HepG2 (cell line): ENCODE measurements around the gene ZFAND2B. TPM values are rescaled to one million over a fixed set of nuclear protein-coding genes. Genes with fewer than 3 reads are reported as not detected.

ENCODE experiments used
- ATAC-seq: fragments of 200-7000 bp; cut with Tn5 transposase; 3 replicates; pipeline ENCODE4 v1.9.1; 2020; ENCODE audit warnings: mild to moderate bottlenecking, moderate library complexity
- BruUV-seq: library from RNA; stranded (reverse); fragments of 400-500 nt; replicated peaks from 2 replicates; lab custom pipeline; 2021; lab: Mats Ljungman, UMichigan
- CTCF ChIA-PET: fragments of 300-600 bp; formaldehyde crosslinking; extraction: SDS; loops from one replicate; lab custom pipeline; 2021; ENCODE audit warnings: low total read pairs, inconsistent platforms, low intra/inter-chr PET ratio; lab: Yijun Ruan, JAX
- POLR2A ChIA-PET: fragments of 350-600 bp; sonication (Branson Sonifier 250); formaldehyde crosslinking; loops from one replicate; lab custom pipeline; 2020; ENCODE audit warnings: antibody characterized with exemption, inconsistent platforms; lab: Yijun Ruan, JAX
- DNase-seq: peaks from one replicate; pipeline ENCODE4 v3.0.0-alpha.2; 2015; ENCODE audit warnings: low spot score
- FAIRE-seq: peaks from 3 replicates; lab custom pipeline; 2011; peaks lifted over from hg19 to GRCh38; lab: Jason Lieb, UNC
- H2AFZ ChIP-seq: one replicate; pipeline ENCODE4 v1.6.1; 2011; ENCODE audit warnings: low read length, inconsistent platforms
- H3K27ac ChIP-seq: fragments of 300-600 bp; 3 replicates; pipeline ENCODE4 v1.8.0; 2011; ENCODE audit warnings: mixed run types, mild to moderate bottlenecking, mixed read lengths, low read length, inconsistent platforms; ENCODE audit not compliant: insufficient read depth; ENCODE audit errors: extremely low read length
- H3K27me3 ChIP-seq, 2 experiments: fragments of 200-600 bp in 1 of 2; 2 replicates in 1 of 2; 3 replicates in 1 of 2; pipeline versions ENCODE4 v1.6.0 to v1.8.0; 2011; ENCODE audit warnings: low read length in 2 of 2, mild to moderate bottlenecking in 2 of 2, moderate library complexity in 2 of 2, inconsistent platforms in 1 of 2; ENCODE audit not compliant: insufficient read depth in 2 of 2, control insufficient read depth in 1 of 2
- H3K36me3 ChIP-seq, 2 experiments: fragments of 200-600 bp in 1 of 2; replicated peaks in 1 of 2; 2 replicates in 1 of 2; 3 replicates in 1 of 2; pipeline versions ENCODE4 v1.5.1 to v1.8.0; 2011; ENCODE audit warnings: low read length in 2 of 2, inconsistent platforms in 1 of 2; ENCODE audit not compliant: insufficient read depth in 2 of 2, control insufficient read depth in 1 of 2
- H3K4me1 ChIP-seq: 2 replicates; pipeline ENCODE4 v1.5.1; 2012; ENCODE audit warnings: low read length, inconsistent platforms; ENCODE audit not compliant: insufficient read depth
- H3K4me2 ChIP-seq: 2 replicates; pipeline ENCODE4 v1.6.0; 2011; ENCODE audit warnings: low read depth, low read length, inconsistent platforms
- H3K4me3 ChIP-seq, 3 experiments: fragments of 200-600 bp in 1 of 3; sonication (generic), shearing (Covaris generic) in 1 of 3; replicated peaks in 1 of 3; 2 replicates each; pipeline ENCODE4 v1.5.1; 2011 to 2016; ENCODE audit warnings: low read length in 3 of 3, inconsistent platforms in 2 of 3, low read depth in 2 of 3, mild to moderate bottlenecking in 2 of 3, control low read depth in 1 of 3, mixed read lengths in 1 of 3; ENCODE audit not compliant: insufficient read depth in 1 of 3
- H3K79me2 ChIP-seq: one replicate; pipeline ENCODE4 v1.6.1; 2011; ENCODE audit warnings: low read length, inconsistent platforms; ENCODE audit not compliant: insufficient read depth
- H3K9ac ChIP-seq: 2 replicates; pipeline ENCODE4 v1.6.0; 2011; ENCODE audit warnings: mild to moderate bottlenecking, low read depth, low read length, inconsistent platforms; ENCODE audit not compliant: insufficient read depth
- H3K9me3 ChIP-seq: 2 replicates; pipeline ENCODE4 v1.5.1; 2012; ENCODE audit warnings: mild to moderate bottlenecking, low read length
- H4K20me1 ChIP-seq: 2 replicates; pipeline ENCODE4 v1.6.0; 2011; ENCODE audit warnings: inconsistent platforms, mild to moderate bottlenecking, low read length, moderate library complexity; ENCODE audit not compliant: insufficient read depth
- AKAP8 ChIP-seq: sonication (generic); formaldehyde crosslinking; IDR thresholded peaks from 2 replicates; pipeline ENCODE4 v1.5.1; 2020; ENCODE audit warnings: mild to moderate bottlenecking, missing genetic modification reagents
- DBP ChIP-seq: sonication (generic); formaldehyde crosslinking; IDR thresholded peaks from 2 replicates; pipeline ENCODE4 v1.4.0; 2020; ENCODE audit warnings: missing genetic modification reagents; ENCODE audit errors: not compliant biosample characterization
- E2F5 ChIP-seq: sonication (generic); formaldehyde crosslinking; conservative IDR thresholded peaks from 2 replicates; pipeline ENCODE4 v1.4.0; 2020; ENCODE audit warnings: missing genetic modification reagents
- FOXC1 ChIP-seq: sonication (generic); formaldehyde crosslinking; IDR thresholded peaks from 2 replicates; pipeline ENCODE4 v1.8.0; 2022; ENCODE audit warnings: mild to moderate bottlenecking, missing genetic modification reagents, borderline replicate concordance
- GABPA ChIP-seq, 2 experiments: IDR thresholded peaks; 2 replicates each; pipeline ENCODE4 v1.6.1; 2011 to 2016; ENCODE audit warnings: low read depth in 2 of 2, low read length in 1 of 2, missing biosample characterization in 1 of 2, missing genetic modification characterization in 1 of 2
- MTA1 ChIP-seq: sonication (generic); formaldehyde crosslinking; IDR thresholded peaks from 2 replicates; pipeline ENCODE4 v1.4.0; 2020; ENCODE audit warnings: missing genetic modification reagents, mild to moderate bottlenecking, borderline replicate concordance
- NR2F2 ChIP-seq: IDR thresholded peaks from 2 replicates; pipeline ENCODE4 v1.6.1; 2012; ENCODE audit warnings: low read depth, inconsistent platforms, borderline replicate concordance
- SIX1 ChIP-seq: sonication (generic); formaldehyde crosslinking; IDR thresholded peaks from 2 replicates; pipeline ENCODE4 v1.4.0; 2020; ENCODE audit warnings: missing genetic modification reagents, borderline replicate concordance
- SMC3 ChIP-seq: IDR thresholded peaks from 2 replicates; pipeline ENCODE4 v1.6.1; 2011; ENCODE audit warnings: low read length, improper control_type of control experiment
- TEAD3 ChIP-seq: optimal IDR thresholded peaks from 2 replicates; pipeline ENCODE3; 2016; ENCODE audit warnings: borderline replicate concordance
- TGIF2 ChIP-seq: IDR thresholded peaks from 2 replicates; pipeline ENCODE4 v1.6.1; 2016; ENCODE audit warnings: control low read depth, missing compliant biosample characterization
- THYN1 ChIP-seq: sonication (generic); formaldehyde crosslinking; IDR thresholded peaks from 2 replicates; pipeline ENCODE4 v1.8.1; 2023; ENCODE audit warnings: low read depth, mild to moderate bottlenecking, moderate library complexity, missing genetic modification reagents, borderline replicate concordance
- ZMYM4 ChIP-seq: sonication (generic); formaldehyde crosslinking; IDR thresholded peaks from 2 replicates; pipeline ENCODE4 v1.8.1; 2023; ENCODE audit warnings: mild to moderate bottlenecking, missing genetic modification reagents
- ZNF350 ChIP-seq: sonication (generic); formaldehyde crosslinking; IDR thresholded peaks from 2 replicates; pipeline ENCODE4 v1.4.0; 2020; ENCODE audit warnings: mild to moderate bottlenecking, low read depth, missing genetic modification reagents, borderline replicate concordance
- ZNF557 ChIP-seq: sonication (generic); formaldehyde crosslinking; IDR thresholded peaks from 2 replicates; pipeline ENCODE4 v1.4.0; 2020; ENCODE audit warnings: missing genetic modification reagents
- ZNF691 ChIP-seq: sonication (generic); formaldehyde crosslinking; IDR thresholded peaks from 2 replicates; pipeline ENCODE4 v1.4.0; 2020; ENCODE audit warnings: missing genetic modification reagents, low read depth, mild to moderate bottlenecking, borderline replicate concordance
- ZNF891 ChIP-seq: sonication (generic); formaldehyde crosslinking; IDR thresholded peaks from 2 replicates; pipeline ENCODE4 v1.5.0; 2020; ENCODE audit warnings: mild to moderate bottlenecking, missing genetic modification reagents
- WGBS: methylation state at CpG from one replicate; pipeline ENCODE4 v1.1.6; 2017; ENCODE audit warnings: low lambda C conversion rate; 5-methylcytosine and 5-hydroxymethylcytosine counted together
- in situ Hi-C: cut with HindIII; loops from 2 replicates; pipeline ENCODE4 v1.10.0; 2017; ENCODE audit warnings: low pct_unique_long_range_greater_than_20kb; ENCODE audit not compliant: extremely low pct_ligation_motif_present
- intact Hi-C: fragments of 100-400 bp; cut with micrococcal nuclease; formaldehyde crosslinking; loops from one replicate; pipeline ENCODE4 v1.10.0; 2022; ENCODE audit not compliant: unreplicated experiment
- polyA plus RNA-seq, 8 experiments: library from polyadenylated mRNA; depleted of rRNA in 3 of 8; stranded (reverse) in 7 of 8; unstranded in 1 of 8; fragments of >200 nt; fragmentation: Illumina TruSeq in 4 of 8; extraction: Trizol in 4 of 8; gene quantifications; 2 replicates each; pipeline versions ENCODE4 v1.2.1 to v1.2.3, GENCODE V29; 2011 to 2016; ENCODE audit warnings: low read depth in 4 of 8, missing spikeins in 1 of 8, mixed read lengths in 1 of 8; ENCODE audit not compliant: insufficient read depth in 1 of 8
- total RNA-seq, 5 experiments: library from RNA; depleted of rRNA; stranded (reverse); fragments of >200 nt; fragmentation: Illumina TruSeq; extraction: Trizol; gene quantifications; 2 replicates each; pipeline ENCODE4 v1.2.3, GENCODE V29; 2016; ENCODE audit warnings: low read depth in 1 of 5
- TF ChIP-seq, protein P1 (sequence below): sonication (generic); formaldehyde crosslinking; IDR thresholded peaks from 2 replicates; pipeline ENCODE4 v1.8.0; 2022; ENCODE audit warnings: mild to moderate bottlenecking, missing genetic modification reagents
- TF ChIP-seq, protein P2 (sequence below): IDR thresholded peaks from 2 replicates; pipeline ENCODE4 v1.6.1; 2016; ENCODE audit warnings: missing genetic modification reagents, missing compliant biosample characterization

The ZFAND2B gene
- total and polyA plus RNA-seq, 2 of the 13 experiments (the other 11 are each of a cell fraction or from before 2014, with no cell fraction given) = 53.3 to 115 TPM

- Histone ChIP-seq H3K4me3 (peak overlapping the region; percentile 65 to 86 (median 69)), H3K4me1 (peaks cover 54% of the 10 kb centered on the region), H2AFZ (no peak overlapping the region), H4K20me1 (no peaks in the 10 kb centered on the region), H3K4me2 (peak overlapping the region; percentile 100), H3K79me2 (peaks cover 6% of the 10 kb centered on the region), H3K27me3 (no peaks in the 10 kb centered on the region; a peak in 1 of 5 replicates), H3K36me3 (peaks cover 12 to 27% of the 10 kb centered on the region in 2 experiments), H3K9me3 (no peaks in the 10 kb centered on the region), H3K27ac (peak overlapping the region; percentile 95), H3K9ac (peak overlapping the region; percentile 86)
- TSS peak; percentile 73 for BruUV-seq
- WGBS = 18% methylated on average over 22 of the region's 22 CpGs
- CTCF ChIA-PET = interaction anchor here (2.6 kb wide), 1 partner anchor 36 kb away, joined by 8 read pairs; no protein-coding TSS in a partner anchor
- intact Hi-C loops (no loop called here), in situ Hi-C loops (loop anchor here (5.0 kb wide), 1 partner anchor 35 kb away; the partner anchor contains the start of gene SLC23A3)
- FAIRE-seq (no peak), ATAC-seq (peak; percentile 21), DNase-seq (no peak)
- POLR2A ChIA-PET = interaction anchor here (0.6 to 5.6 kb wide), 25 partner anchors 10 to 181 kb away, joined by 3 to 227 read pairs (median 9); partner anchors contain the start of genes ABCB6, ANKZF1, ATG9A and CNPPD1
- TF ChIP-seq SMC3 = no peak
- 0 out of 2 replicates have a peak, but pooled peaks have one; percentile 3 for TF ChIP-seq FOXC1
- TF ChIP-seq GABPA (IDR thresholded peaks at IDR 0.05; ENCODE audit: low read depth, low read length) = no peak
- TF ChIP-seq GABPA (CRISPR knock-in tag; IDR thresholded peaks at IDR 0.05; ENCODE audit: low read depth) = no peak; the same call in 1 of the 2 replicates
- TF ChIP-seq TGIF2 (CRISPR knock-in tag) = peak; percentile 48; the same call in 1 of the 2 replicates
- 0 out of 2 replicates have a peak, but pooled peaks have one; percentile 13 for TF ChIP-seq AKAP8 (CRISPR knock-in tag)
- peak; percentile 14; the same call in 1 of the 2 replicates for TF ChIP-seq ZNF350
- no peak for TF ChIP-seq TEAD3 (CRISPR knock-in tag)
- TF ChIP-seq MTA1 (CRISPR knock-in tag) = no peak
- TF ChIP-seq ZMYM4 (CRISPR knock-in tag) = no peak
- no peak for TF ChIP-seq SIX1
- 0 out of 2 replicates have a peak, but pooled peaks have one; percentile 7 for TF ChIP-seq NR2F2
- TF ChIP-seq ZNF557 (CRISPR knock-in tag) = no peak
- TF ChIP-seq ZNF891 (CRISPR knock-in tag) = peak; percentile 70; the same call in 1 of the 2 replicates
- 0 out of 2 replicates have a peak, but pooled peaks have one; percentile 15 for TF ChIP-seq ZNF691
- no peak for TF ChIP-seq DBP (CRISPR knock-in tag)
- TF ChIP-seq, protein P1, sequence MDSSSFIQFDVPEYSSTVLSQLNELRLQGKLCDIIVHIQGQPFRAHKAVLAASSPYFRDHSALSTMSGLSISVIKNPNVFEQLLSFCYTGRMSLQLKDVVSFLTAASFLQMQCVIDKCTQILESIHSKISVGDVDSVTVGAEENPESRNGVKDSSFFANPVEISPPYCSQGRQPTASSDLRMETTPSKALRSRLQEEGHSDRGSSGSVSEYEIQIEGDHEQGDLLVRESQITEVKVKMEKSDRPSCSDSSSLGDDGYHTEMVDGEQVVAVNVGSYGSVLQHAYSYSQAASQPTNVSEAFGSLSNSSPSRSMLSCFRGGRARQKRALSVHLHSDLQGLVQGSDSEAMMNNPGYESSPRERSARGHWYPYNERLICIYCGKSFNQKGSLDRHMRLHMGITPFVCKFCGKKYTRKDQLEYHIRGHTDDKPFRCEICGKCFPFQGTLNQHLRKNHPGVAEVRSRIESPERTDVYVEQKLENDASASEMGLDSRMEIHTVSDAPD = no peak
- TF ChIP-seq, protein P2, sequence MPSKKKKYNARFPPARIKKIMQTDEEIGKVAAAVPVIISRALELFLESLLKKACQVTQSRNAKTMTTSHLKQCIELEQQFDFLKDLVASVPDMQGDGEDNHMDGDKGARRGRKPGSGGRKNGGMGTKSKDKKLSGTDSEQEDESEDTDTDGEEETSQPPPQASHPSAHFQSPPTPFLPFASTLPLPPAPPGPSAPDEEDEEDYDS (CRISPR knock-in tag) = no peak; the same call in 1 of the 2 replicates
- no peak for TF ChIP-seq THYN1
- TF ChIP-seq E2F5 (CRISPR knock-in tag) = no peak
Observed at GRCh38 chr2:219207134-219207883, 727 bp downstream of the ZFAND2B start.
